GM21717 (cell line): ENCODE data around the gene USE1.
"Not testable (repeated sequence)": the region's sequence is repeated elsewhere in the genome, so short reads cannot be mapped to it uniquely, and the experiment has no call there.

Source experiments
- ATAC-seq: cut with Tn5 transposase; IDR thresholded peaks from one replicate; pipeline ENCODE4 v1.9.1; 2021; ENCODE audit warnings: mild to moderate bottlenecking, moderate library complexity; ENCODE audit not compliant: unreplicated experiment

Gene USE1, protein sequence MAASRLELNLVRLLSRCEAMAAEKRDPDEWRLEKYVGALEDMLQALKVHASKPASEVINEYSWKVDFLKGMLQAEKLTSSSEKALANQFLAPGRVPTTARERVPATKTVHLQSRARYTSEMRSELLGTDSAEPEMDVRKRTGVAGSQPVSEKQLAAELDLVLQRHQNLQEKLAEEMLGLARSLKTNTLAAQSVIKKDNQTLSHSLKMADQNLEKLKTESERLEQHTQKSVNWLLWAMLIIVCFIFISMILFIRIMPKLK

DNA sequence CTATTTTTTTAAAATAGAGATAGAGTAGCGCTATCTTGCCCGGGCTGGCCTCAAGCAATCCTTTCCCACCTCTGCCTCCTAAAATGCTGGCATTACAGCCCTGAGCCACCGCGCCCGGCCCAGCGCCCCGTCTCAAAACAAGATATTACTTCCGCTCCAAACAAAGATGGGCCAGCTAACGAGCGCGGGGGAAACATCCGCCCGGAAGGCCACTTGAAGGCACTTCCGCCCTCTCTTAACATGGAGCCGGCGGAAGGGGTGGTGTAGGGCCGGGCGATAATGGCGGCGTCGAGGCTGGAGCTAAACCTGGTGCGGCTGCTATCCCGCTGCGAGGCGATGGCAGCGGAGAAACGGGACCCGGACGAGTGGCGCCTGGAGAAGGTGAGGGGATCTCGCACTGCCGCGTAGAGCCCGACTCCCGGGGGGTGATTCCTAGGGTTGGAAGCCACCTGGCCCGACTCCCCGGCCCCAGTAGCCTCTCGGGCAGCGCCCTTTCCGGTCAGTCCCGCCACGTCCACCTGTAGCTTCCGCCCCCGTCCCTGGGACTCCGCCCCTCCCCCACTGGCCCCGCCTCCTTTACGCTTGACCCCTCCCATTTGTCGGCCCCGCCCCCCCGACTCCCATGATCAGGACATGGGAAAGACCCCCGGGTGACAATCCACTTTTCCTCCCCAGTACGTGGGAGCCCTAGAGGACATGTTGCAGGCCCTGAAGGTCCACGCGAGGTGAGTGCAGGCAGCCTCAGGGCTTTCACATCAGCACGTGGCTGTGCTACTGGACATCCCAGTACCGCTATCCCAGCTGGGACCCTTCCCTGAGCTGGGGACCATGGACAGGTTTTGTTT lies at the start of gene USE1:
Gene USE1, plus strand, starts transcription at position 231 of the 845 bp plus-strand sequence. Its CDS starts 49 bp downstream, at position 280.
- peak; percentile 41 for ATAC-seq

DNA sequence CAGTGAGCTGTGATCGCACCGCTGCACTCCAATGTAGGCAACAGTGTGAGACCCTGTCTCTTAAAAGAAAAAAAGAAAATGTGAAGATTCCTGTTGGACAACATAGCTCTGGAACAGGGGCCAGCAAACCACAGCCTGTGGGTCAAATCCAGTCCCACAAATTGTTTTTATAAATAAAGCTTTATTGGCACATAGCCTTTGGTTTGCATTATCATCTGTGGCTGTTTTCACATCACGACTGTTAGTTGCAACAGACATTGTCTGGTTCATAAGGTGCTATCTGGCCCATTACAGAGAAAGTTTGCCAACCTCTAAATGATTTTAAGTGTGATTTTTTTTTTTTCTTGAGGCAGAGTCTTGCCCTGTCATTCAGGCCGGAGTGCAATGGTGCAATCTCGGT lies 49.4 kb upstream of the USE1 start:
- ATAC-seq, result no peak

DNA sequence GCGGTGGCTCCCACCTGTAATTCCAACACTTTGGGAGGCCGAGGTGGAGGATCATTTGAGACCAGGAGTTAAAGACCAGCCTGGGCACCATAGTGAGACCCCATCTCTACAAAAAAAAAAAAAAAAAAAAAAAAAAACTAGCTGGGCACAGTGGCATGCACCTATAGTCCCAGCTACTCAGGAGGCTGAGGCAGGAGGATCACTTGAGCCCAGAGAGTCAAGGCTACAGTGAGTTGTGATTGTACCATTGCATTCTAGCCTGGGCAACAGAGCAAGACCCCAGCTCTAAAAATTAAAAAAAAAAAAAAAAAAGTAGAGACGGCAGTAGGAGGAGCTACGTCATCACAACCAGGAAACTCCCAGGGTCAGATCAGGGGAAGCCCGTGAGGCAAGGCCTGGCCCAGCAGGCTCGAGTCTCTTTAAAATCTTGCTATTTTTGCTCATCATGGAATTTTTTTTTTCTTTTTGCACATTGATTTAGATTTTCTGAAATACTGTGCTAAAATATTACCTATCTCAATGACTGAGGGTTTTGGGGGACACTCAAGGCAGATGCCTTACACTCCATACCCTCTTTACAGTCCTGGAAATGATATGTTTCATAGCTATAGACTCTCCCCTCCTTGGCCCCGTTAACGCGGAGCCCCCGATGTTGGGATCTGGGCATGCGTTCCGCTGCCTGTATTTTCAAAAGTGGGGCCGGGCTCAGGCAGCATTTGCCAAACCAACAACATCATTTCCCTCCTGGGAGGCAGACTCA lies 44.4 kb upstream of the USE1 start:
- ATAC-seq, result no peak

DNA sequence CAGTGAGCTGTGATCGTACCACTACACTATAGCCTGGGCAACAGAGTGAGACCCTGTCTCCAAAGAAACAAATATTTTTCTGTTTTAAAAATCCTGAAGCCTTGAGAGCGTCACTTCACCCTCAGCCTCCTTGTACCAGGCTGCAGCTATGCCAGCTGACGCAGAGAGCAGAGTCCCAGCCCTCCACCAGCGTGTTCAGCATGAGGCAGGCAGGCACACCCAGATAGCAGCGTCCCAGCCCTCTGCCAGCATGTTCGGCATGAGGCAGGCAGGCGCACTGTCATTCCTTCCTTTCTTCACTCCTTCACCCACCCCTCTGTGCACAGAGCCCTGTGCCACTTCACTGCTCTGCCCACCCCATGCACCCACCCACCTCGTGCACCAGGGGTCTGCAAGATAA lies 43.3 kb upstream of the USE1 start:
- no peak for ATAC-seq

DNA sequence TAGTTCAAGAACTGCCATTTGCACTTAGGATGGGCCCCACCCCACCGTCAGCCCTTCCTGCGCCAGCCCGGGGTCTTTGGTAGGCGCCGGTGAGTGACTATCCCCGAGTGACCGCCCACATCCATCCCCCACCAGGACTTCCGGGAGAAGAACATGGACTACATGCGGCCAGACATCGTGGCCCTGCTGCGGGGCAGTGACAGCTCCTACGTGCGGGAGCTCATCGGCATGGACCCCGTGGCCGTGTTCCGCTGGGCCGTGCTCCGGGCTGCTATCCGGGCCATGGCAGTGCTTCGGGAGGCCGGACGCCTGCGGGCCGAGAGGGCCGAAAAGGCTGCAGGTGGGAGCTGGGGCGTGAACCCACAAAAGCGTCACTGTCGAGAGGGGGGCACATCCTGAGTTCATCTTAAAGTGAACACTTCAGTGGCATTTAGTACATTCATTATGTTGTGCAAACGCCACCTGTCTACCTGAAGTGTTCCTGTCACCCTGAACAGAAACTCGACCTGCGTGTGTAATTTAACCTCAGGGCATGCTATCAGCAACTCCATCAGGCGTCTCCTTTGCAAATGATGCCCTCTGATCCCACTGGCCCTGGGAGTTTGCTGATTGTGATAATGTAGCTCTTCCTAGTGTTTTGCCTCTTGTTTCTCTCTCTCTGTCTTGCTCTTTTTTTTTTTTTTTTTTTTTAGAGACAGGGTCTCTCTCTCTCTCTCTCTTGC lies 42.4 kb upstream of the USE1 start:
- no peak for ATAC-seq

DNA sequence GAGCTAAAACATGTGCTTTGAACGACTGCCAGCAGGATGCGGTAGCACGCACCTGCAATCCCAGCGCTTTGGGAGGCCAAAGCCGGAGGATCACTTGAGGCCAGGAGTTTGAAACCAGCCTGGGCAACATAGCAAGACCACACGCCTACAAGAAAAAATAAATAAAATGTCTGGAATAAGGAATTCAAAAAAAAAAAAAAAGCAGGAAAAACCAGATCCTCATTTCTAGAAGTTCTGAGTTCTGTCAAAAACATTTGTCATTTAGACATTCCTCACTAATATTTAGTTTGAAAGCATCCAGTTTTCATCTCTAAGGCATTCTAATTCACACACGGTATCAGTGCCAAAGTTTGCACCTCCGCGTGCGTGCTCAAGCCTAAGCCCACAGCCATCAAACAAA lies 36.9 kb upstream of the USE1 start:
- ATAC-seq, result no peak

DNA sequence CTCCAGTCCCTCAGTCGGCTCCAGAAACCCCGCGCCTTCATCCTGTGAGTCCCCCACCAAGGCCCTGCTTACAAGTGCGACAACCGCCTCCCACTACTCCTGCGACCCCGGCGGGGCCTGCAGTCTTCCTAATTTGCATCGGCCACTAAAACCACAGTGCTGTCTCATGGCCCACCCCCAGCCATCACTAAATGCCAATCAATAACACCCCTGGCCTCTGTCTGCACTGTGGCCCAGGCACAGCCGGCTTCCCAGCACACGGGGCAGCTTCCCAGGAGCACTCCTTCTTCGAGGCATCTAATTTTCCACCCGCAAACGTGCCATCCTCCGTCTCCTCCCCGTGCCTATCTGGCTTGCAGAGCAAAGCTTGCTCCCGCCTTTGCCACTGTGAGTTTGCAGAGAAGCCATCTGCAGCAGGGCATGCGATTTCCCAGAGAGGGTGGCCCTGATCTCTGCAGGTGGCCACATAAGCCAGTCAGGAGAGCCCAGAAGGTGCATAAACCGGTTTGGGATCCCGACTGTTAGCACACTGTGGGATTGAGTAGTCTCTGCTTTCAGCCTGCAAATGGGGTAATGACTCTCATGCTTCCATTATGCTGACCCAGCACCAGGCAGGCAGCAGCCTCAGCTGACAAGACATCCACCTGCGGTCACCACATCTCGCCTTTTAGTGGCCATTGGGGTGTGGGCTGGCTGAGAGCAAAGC lies 34.0 kb upstream of the USE1 start:
- no peak for ATAC-seq

DNA sequence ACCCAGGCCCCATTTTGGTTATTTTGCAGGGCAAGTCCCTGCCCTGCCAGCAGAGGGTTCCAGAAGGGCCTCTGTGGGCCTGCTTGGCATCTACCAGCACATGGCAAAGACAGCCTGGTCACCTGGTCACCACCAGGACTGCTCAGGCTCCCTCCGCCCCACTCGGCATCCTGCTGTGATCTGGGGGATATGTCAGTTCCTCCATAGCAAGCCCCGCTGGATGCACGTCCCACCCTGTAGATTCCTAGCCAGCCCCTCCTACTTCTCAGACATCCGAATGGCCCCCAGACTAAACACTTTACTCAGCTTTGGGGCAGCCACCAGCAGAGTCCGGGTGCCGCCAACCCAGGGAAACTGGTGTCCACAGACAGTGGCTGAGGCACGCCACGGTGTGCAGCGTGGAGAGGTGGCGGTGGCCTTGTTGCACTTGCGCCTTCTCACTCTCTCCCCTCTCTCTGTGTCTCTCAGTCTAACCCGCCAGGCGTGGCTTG lies 31.8 kb upstream of the USE1 start:
- ATAC-seq, result no peak

DNA sequence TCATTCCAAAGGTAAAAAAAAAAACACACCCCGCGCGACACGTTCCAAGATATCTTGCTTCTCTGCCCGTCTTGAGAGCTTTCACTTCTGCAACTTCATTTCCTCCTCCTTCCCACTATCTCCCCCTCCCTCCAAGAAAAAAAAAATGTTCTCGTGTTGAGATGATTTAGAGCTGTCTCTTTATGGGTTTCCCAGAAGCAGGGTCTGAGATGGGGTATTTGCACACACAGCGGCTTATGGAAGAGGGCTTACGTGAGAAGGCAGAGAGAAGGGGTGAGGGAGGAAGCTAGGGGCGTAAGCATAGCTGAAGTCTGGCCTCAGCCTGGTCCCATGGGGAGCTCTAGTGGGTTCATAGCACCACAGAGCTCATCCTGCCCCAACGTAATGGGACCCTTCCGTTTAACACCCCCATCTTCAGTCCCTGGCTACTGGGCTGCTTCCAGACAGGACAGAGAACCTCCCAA lies 31.3 kb upstream of the USE1 start:
- ATAC-seq, result no peak

DNA sequence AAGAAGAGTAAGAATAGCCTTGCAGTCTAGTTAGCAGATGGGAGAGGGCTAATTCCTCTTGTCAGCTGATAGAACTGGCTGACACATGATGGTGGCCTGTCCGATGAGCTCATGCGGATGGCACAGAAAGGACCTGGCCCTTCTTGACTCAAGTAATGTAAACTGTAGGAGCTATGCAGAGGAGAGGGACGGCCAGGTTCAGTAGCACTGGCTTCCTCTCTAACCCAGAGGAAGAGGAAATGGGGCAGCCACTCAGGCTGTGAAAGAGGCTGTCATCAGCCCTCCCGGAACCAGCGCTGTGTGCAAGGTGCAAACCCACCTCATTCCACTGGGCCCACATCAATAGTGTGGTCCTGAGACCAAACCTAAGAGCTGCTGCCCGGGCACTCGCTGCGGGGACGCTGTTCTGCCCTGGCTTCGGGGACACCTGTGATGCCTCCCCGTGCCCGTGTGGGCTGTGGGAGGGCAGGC lies 30.8 kb upstream of the USE1 start:
- no peak for ATAC-seq

DNA sequence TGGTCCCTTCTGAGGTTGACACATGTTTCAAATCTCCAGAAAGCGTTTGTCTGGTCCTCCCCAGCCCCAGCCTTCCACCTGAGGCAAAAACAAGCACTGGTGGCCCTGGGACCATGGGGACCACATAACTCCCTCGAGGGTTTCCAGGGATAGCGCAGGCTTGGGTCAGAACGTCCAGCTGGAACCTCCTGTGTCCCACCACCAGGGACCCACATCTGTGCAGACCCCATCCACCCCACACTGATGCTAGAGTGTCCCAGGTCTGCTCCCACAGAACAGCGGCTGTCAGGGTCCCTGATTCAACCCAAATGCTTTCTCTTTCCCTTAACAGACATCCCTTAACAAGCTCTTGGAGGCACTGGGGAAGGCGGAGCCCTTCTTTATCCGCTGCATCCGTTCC lies 29.6 kb upstream of the USE1 start:
- no peak for ATAC-seq

DNA sequence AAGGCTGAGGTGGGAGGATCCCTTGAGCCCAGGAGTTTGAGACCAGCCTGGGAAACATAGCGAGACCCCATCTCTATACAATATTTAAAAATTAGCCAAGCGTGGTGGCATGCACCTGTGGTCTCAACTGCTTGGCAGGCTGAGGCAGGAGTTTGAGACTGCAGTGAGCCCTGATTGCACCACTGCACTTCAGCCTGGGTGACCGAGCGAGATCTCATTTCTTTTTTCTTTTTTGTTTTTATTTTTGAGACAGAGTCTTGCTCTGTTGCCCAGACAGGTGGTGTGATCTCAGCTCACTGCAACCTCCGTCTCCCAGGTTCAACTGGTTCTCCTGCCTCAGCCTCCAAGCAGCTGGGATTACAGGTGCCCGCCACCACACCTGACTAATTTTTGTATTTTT lies 23.4 kb upstream of the USE1 start:
- ATAC-seq, result not testable (repeated sequence)

DNA sequence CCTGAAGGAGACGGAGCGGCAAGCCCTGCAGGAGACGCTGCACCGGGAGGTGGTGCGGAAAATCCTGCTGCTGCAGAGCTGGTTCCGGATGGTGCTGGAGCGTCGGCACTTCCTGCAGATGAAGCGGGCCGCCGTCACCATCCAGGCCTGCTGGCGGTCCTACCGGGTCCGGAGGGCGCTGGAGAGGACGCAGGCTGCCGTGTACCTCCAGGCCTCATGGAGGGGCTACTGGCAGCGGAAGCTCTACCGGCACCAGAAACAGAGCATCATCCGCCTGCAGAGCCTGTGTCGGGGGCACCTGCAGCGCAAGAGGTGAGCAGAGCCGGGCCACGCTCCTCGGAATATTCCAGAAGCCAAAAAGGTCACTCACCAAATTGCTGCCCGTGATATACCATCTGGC lies 22.4 kb upstream of the USE1 start:
- ATAC-seq, result no peak

DNA sequence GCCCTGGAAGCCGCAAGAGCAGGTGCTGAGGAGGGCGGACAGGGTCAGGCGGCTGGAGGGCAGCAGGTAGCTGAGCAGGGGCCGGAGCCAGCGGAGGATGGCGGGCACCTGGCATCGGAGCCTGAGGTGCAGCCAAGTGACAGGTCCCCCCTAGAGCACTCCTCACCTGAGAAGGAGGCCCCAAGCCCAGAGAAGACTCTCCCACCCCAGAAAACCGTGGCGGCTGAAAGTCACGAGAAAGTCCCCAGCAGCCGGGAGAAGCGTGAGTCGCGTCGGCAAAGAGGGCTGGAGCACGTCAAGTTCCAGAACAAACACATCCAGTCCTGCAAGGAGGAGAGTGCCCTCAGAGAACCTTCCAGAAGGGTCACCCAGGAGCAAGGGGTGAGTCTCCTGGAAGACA lies 20.5 kb upstream of the USE1 start:
- ATAC-seq, result no peak

DNA sequence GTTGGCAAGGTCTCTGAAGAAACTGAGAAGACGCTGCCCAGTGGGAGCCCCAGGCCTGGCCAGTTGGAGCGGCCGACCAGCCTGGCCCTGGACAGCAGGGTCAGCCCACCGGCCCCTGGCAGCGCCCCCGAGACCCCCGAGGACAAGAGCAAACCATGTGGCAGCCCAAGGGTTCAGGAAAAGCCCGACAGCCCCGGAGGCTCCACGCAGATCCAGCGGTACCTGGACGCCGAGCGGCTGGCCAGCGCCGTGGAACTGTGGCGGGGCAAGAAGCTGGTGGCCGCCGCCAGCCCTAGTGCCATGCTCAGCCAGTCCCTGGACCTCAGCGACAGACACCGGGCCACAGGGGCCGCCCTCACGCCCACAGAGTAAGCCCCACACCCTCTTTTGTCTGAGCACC lies 20.1 kb upstream of the USE1 start:
- no peak for ATAC-seq

DNA sequence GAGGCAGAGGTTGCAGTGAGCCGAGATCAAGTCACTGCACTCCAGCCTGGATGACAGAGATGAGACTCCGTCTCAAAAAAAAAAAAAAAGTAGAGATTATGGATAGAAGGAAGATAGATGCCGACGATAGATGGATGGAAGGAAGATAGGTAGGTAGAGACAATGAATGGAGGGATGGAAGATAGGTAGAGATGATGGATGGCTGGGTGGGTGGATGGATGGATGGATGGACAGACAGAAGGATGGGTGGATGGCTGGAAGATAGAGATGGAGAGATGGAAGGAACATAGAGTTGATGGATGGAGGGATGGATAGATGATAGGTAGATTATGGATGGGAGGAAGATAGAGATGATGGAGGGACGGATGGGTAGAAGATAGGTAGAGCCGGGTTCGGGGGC lies 18.5 kb upstream of the USE1 start:
- no peak for ATAC-seq

DNA sequence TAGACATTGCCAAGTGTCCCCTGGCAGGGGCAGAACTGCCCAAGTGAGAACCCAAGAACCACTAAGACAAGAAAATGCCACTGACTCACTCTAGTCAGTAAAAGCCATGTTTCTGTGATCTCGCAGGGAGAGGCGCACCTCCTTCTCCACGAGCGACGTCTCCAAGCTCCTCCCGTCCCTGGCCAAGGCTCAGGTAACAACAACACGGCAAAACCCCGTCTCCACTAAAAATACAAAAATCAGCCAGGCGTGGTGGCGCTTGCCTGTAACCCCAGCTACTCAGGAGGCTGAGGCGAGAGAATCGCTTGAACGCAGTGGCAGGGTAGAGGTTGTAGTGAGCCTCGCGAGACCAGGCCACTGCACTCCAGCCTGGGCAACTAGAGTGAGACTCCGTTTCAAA lies 17.5 kb upstream of the USE1 start:
- ATAC-seq, result no peak

DNA sequence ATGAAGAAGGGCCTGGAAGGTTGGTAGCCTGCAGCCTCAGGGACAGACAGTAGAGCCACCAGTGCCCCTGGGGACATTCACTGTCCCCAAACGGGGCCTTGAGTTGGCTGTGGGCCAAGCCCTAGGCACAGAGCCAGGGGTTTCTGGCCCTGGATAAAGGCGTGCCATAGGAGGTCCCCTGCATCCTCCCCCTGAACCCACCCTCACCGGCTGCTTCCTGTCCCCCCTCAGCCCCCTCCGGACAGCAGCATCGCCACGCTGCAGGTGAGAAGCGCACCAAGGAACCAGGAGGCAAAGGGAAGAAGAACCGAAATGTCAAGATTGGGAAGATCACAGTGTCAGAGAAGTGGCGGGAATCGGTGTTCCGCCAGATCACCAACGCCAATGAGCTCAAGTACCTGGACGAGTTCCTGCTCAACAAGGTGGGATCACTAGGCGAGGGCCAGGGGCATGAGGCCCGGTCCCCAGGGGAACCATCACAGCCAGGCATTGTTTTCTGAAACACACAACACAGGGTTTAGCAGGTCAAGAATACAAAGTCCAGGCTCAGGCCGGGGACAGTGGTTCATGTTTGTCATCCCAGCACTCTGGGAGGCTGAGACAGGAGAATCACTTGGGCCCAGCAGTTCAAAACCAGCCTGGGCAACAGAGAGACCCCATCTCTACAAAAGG lies 14.6 kb upstream of the USE1 start:
- ATAC-seq, result no peak

DNA sequence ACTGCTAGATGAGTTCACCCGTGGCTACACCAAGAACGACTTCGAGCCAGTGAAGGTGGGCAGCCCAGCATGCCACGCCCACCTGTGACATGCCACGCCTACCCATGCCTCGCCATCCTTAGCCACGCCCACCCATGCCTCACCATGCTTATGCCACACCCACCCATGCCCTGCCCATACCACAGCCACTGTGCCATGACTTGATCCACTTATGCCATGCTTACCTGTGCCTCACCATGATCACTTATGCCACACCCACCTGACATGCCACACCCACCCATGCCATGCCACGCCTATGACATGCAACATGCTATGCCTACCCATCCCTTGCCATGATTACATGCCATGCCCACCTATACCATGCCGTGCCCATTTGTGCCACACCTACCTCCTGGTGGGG lies 12.9 kb upstream of the USE1 start:
- ATAC-seq, result no peak

DNA sequence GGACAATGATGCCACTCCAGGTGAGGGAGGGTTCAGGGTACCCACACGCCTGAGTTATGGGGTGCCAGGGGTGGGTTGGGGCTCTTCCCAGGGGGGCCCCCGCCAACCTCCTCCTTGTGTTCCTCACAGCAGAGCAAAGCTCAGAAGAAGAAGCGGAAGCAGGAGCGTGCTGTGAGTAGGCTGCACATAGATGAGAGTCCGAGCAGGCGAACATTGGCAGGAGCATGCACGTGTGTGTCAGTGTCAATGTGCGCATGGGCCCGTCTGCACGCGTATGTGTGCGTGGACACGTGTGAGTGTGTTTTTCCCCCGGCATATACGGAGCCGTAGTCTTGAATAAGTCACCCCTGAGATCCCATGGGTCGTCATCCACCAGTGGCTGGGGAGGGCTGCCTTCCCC lies 12.4 kb upstream of the USE1 start:
- ATAC-seq, result no peak
